Amygdala (tissue), 56 donors: Measurements from ENCODE around the gene PRLR.

Experiments
- DNase-seq, 56 donors: peaks; one replicate each; lab custom pipeline; 2025; lab: John Stamatoyannopoulos, UW

The PRLR gene

DNA sequence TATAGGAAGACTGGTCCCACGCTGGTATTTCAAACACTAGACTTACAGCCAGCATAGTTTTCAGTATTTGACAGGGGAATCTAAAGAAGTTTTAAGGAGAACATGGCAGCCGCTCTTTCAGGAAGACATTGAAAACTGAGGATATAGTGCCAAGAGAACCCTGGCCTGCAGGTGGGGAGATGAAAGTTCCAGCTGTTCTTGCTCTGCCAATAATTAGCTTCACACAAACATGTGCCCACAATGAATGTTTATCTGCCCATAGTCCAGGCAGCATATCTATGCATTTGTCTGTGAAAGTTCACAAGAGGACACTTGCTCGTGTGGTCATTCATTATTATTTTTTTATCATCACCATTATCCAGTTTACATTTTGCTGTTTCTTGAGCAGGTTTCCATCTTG lies 134.9 kb downstream of the PRLR start:
- no peak for DNase-seq

GRCh38 chr5:35094948-35095347 lies 135.3 kb downstream of the PRLR start:
- no peak for DNase-seq

DNA sequence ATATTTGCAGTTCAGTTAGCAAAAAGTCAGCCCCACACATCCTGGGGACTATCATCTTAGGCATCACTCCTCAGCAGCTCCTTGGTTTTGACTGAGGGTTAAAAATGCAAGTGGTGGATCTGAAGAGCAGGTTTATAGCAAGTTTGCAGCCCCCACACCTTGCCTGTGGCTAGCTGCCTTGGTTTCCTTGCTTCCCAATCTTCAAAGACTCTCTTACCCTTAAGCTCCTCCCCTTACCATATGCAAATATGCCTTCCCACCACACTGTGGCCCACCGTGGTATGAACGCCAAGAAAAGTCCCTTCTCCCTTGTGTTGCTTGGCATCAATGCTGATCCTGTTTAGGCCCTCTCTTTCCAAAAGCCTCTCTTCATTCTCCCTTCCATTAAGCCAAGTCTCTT lies 137.6 kb downstream of the PRLR start:
- DNase-seq = no peak

GRCh38 chr5:35091704-35092103 lies 138.6 kb downstream of the PRLR start:
- no peak for DNase-seq

GRCh38 chr5:35089334-35090314 lies 140.7 kb downstream of the PRLR start:
- DNase-seq = peak in 36 of 56 donors; percentile 1 to 69 (median 10)

- peak in 1 of 56 donors; percentile 3 for DNase-seq
Observed at GRCh38 chr5:35087991-35088390, 142.3 kb downstream of the PRLR start.

GRCh38 chr5:35083150-35083549 lies 147.1 kb downstream of the PRLR start:
- no peak for DNase-seq

DNA sequence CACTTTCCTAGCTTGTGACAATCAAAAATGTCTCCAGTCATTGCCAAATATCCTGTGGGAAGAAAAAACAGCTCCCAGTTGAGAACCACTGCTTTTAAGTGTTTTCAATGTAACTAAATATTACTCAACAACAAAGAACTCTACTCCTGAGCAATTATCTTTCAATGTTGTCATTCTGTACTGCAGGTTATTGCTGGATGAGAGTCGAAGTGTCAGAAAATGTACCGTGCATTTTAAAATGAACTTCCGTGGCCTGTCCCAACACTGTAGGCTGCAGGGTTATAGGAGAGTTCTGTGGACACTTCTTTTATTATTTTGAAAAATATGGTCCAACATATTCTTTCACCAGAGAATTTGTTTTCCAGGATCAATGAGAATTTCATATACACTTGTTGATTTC lies 147.8 kb downstream of the PRLR start:
- DNase-seq = no peak

GRCh38 chr5:35081134-35081533 lies 149.2 kb downstream of the PRLR start:
- DNase-seq = no peak

GRCh38 chr5:35073160-35073559 lies 157.1 kb downstream of the PRLR start:
- DNase-seq = no peak

DNA sequence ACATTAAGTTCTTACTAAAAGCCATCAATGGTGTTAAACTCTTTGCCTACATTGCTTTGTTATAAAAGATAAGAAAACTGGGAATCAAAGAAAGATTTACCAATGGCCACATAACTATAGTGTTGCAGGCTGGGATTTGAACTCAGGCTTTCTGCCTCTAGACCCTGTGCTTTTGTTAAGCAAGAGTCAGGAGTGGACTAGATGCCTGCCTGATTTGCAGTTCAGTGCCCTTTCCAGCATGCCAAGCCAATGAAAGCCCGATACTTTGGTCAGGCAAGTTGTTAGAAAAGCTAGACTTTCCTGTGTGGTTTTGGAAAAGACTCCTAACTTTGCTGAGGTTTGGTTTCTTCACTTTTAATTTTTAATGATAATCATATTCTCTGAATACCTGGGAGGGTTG lies 161.1 kb downstream of the PRLR start:
- no peak for DNase-seq

DNA sequence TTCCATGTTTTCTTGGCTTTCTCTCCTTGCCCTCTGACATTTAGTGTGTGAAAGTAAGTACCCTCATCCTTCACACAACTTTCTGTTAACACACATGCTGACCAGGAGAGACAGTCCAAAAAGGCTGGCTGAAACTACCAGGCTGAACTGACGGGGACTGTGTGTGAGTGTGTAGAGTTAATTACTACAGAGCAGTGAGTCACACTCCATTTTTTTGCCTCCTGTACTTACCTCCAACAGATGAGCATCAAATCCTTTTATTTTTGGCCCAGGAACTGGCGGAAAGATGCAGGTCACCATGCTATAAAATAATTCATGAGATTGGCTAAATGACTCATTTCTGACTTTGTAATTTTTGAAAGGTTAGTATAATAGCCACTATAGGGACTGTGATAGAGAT lies 162.3 kb downstream of the PRLR start:
- DNase-seq = no peak

- DNase-seq = no peak
Observed at GRCh38 chr5:35066260-35066795, 164.0 kb downstream of the PRLR start.

- no peak for DNase-seq
Observed at GRCh38 chr5:35063414-35063813, 166.9 kb downstream of the PRLR start.

DNA sequence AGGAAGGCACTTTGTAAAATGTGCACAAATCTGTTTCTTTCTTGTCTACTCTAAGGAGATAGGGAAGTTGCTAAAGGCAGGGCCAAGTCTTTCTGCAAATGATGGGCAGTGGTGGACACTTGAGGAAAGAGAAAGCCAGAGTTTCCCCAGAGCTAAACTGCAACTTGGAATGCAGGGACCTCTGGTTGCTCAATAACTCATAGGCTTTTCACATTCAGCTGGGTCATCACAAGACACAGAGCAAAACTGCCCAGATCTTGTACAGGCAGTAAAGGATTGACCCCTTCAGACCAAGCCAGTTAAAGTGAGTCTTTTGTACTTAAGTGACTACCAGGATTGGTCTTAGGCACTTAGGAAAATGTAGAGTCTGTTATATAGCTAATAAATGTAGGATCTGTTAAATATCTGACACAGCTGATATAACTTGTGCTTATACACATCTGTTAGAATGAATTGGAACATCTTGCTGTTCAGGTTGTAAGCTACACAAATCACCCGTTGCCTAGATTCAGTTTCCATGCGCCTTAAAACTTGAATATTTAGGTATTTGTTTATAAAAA lies 169.0 kb downstream of the PRLR start:
- no peak for DNase-seq

DNA sequence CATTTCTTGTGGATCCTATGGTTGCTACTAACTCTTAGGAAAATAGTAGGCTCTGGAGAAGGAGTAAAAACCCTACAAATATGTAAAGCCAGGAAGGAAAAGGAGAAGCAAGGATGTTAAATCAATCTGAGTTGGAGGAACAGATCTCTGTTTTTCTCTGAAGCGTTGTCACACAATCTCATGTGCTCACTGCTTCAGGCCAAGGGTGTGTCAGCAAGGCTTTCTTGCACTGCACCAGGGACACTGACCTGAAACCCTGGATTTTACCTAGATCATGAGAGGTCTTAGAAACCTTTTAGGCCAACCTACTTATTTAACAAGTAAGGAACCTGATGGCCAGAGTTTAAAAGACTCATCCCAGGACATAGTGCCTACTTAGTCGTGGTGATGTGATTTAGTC lies 170.1 kb downstream of the PRLR start:
- no peak for DNase-seq

DNA sequence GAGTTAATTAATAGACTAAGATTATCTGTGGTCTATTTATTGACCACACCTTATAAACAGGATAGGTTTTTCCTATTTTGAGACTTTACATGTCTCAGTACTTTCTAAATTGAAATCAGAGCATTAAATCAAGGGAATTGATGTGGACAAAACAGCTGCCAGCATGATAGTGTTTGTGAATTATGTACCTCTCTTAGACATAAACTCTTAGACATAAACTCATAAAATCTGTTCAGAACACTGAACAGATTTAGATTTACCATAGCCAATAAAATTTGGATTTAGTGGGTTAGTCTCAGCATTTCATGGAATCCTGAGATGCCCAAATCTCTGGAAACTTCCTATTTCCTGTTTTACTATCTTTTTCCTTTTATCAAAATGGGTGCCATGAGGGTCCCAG lies 171.0 kb downstream of the PRLR start:
- no peak for DNase-seq

DNA sequence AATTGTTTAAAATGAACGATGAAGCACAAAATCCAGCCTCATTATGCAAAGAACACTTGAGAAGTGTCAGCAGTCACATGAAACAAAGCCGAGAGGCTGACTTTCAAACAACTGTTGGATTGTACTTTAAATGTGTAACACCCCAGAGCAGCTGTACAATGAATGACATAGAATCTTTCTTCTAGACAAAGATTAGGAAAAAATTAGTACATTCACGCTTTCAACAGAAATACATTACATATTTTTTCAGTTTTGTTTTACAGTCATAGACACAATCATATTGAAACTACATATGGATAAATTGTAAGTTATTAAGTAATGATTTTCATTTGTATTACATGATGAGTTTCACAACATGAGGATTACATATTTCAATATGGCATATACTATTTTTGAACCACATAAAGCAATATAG lies 171.9 kb downstream of the PRLR start:
- no peak for DNase-seq

DNA sequence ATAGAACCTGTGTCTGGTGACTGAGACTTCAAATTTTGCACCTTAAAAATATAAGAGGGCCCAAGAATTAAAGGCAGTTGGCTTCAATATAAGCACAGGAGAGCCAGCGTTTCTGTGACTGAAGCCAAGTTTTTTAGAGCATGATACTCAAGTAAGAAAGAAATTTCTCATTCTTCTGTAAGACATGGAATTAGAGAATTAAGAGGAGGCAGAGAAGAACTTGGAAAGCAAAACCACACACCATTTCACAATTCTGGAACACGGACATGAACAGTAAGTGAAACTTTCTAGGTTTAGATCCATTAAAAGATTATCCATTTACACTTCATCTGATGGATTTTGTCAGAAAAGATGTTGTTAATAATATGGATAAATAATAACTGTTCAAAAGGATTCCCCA lies 173.6 kb downstream of the PRLR start:
- DNase-seq = no peak

DNA sequence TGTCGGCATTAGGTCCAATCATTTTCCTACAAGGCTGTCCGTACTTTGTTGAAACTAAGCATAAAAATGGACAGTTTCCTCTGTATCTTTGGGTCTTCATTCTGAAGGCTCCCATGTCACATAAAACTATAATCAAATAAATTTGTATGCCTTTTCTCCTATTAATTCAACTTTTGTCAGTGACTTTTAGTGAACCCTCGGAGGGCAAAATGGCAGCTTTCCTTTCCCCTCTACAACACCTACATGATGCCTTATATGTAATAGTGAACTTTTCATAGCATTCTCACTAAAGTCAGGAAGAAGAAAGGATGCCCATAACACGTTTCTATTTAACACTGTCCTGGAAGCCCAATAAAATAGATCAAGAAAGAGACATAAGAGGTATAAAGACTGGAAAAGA lies 177.4 kb downstream of the PRLR start:
- DNase-seq = no peak

- no peak for DNase-seq
Observed at GRCh38 chr5:35050541-35051126, 179.7 kb downstream of the PRLR start.
